ENCODE results near the gene MYO7A.

MYO7A gene

DNA sequence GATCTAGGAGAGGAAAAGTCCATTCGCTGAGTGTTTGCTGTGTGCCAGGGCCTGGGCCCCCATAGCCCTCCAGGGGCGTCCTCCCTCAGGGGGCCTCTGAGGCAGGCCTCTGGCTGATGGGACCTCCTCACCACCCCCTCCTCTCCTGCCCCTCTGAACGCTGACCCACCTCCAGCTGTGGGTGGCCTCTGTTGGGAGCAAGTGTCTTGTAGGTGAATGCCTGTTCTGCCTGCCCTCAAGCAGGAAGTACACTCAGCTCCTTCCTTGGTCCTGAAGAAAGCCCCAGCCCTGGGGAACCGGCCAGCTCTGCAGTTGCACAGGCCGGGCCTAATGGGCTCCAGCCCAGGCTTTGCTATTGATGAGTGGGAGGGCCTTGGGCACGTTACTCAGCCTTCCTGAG is 3.5 kb downstream of the MYO7A start:
- Histone ChIP-seq H4K20me1 (ENCODE audit: control insufficient read depth, insufficient read depth, low read depth, low read length) (no peaks in the 10 kb centered on the region), H3K9me2 (replicated peaks; ENCODE audit: control insufficient read depth, low read length) (no peaks in the 10 kb centered on the region), H3K79me2 (ENCODE audit: control insufficient read depth, low read length) (no peaks in the 10 kb centered on the region), H3K27ac (ENCODE audit: low read depth, low read length) (no peak overlapping the region), H3K4me1 (ENCODE audit: control insufficient read depth, low read length) (peaks cover 9% of the 10 kb centered on the region), H3K36me3 (ENCODE audit: control insufficient read depth, low read length) (no peaks in the 10 kb centered on the region), H3F3A (ENCODE audit: control insufficient read depth, insufficient read depth) (no peaks in the 10 kb centered on the region), H3K4me2 (ENCODE audit: low read length) (no peak overlapping the region), H3K4me3 (ENCODE audit: low read length) (no peak overlapping the region), H3K9me3 (ENCODE audit: control insufficient read depth, insufficient read depth, low read length) (no peaks in the 10 kb centered on the region), H3K27me3 (ENCODE audit: control insufficient read depth, low read length) (peaks cover 2% of the 10 kb centered on the region; the same call in 1 of the 2 replicates)
- TF ChIP-seq EZH2phosphoT487 (IDR thresholded peaks at IDR 0.05; ENCODE audit: borderline replicate concordance, low read length), result no peak
- TF ChIP-seq, protein P1, sequence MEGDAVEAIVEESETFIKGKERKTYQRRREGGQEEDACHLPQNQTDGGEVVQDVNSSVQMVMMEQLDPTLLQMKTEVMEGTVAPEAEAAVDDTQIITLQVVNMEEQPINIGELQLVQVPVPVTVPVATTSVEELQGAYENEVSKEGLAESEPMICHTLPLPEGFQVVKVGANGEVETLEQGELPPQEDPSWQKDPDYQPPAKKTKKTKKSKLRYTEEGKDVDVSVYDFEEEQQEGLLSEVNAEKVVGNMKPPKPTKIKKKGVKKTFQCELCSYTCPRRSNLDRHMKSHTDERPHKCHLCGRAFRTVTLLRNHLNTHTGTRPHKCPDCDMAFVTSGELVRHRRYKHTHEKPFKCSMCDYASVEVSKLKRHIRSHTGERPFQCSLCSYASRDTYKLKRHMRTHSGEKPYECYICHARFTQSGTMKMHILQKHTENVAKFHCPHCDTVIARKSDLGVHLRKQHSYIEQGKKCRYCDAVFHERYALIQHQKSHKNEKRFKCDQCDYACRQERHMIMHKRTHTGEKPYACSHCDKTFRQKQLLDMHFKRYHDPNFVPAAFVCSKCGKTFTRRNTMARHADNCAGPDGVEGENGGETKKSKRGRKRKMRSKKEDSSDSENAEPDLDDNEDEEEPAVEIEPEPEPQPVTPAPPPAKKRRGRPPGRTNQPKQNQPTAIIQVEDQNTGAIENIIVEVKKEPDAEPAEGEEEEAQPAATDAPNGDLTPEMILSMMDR (IDR thresholded peaks at IDR 0.05; ENCODE audit: low read depth, low read length, poor library complexity, severe bottlenecking), result no peak

DNA sequence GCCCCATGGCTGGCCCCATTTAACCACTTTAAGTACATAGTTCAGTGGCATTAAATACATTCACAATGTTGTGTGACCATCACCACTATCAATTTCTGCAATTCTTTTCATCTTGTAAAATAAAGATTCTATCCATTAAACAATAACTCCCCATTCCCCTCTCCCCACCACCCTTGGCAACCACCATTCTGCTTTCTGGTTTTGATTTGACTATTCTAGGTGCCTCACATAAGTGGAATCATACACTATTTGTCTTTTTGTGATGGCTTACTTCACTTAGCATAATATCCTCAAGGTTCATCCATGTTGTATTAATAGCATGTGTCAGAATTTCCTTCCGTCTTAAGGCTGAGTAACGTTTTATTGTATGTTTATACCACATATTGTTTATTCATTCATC is 7.0 kb downstream of the MYO7A start:
- peaks cover 2% of the 10 kb centered on the region; the same call in 1 of the 2 replicates for H3K27me3 ChIP-seq (ENCODE audit: control insufficient read depth, low read length)
- no peak overlapping the region for H3K4me2 ChIP-seq (ENCODE audit: low read length)
- no peaks in the 10 kb centered on the region for H3K9me2 ChIP-seq (replicated peaks; ENCODE audit: control insufficient read depth, low read length)
- no peaks in the 10 kb centered on the region for H4K20me1 ChIP-seq (ENCODE audit: control insufficient read depth, insufficient read depth, low read depth, low read length)
- no peak overlapping the region for H3K27ac ChIP-seq (ENCODE audit: low read depth, low read length)
- TF ChIP-seq, protein P1 (IDR thresholded peaks at IDR 0.05; ENCODE audit: low read depth, low read length, poor library complexity, severe bottlenecking), result no peak
- TF ChIP-seq EZH2phosphoT487 (IDR thresholded peaks at IDR 0.05; ENCODE audit: borderline replicate concordance, low read length), result no peak
- no peaks in the 10 kb centered on the region for H3F3A ChIP-seq (ENCODE audit: control insufficient read depth, insufficient read depth)
- no peaks in the 10 kb centered on the region for H3K9me3 ChIP-seq (ENCODE audit: control insufficient read depth, insufficient read depth, low read length)
- H3K36me3 ChIP-seq (ENCODE audit: control insufficient read depth, low read length), result no peaks in the 10 kb centered on the region
- H3K4me1 ChIP-seq (ENCODE audit: control insufficient read depth, low read length), result no peaks in the 10 kb centered on the region
- no peak overlapping the region for H3K4me3 ChIP-seq (ENCODE audit: low read length)
- no peaks in the 10 kb centered on the region for H3K79me2 ChIP-seq (ENCODE audit: control insufficient read depth, low read length)

DNA sequence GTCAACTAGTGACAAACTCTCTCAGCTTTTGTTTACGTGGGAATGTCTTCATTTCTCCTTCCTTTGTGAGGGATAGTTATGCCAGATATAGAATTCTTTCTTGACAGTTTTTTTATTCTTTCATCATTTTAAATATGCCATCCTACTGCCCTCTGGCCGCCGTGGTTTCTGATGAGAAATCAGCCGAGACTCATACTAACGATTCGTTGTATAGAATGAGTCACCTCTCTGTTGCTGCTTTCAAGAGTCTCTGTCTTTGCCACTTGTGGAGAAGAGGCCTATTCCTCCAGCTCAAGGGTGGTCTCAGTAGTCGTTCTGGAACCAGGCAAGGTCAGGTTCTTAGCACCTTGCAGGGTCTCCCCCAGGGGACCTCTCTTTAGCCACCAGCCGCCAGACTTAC is 8.0 kb downstream of the MYO7A start:
- H3K4me3 ChIP-seq (ENCODE audit: low read length), result no peak overlapping the region
- no peaks in the 10 kb centered on the region for H3K9me2 ChIP-seq (replicated peaks; ENCODE audit: control insufficient read depth, low read length)
- no peaks in the 10 kb centered on the region for H3K9me3 ChIP-seq (ENCODE audit: control insufficient read depth, insufficient read depth, low read length)
- no peaks in the 10 kb centered on the region for H3K4me1 ChIP-seq (ENCODE audit: control insufficient read depth, low read length)
- no peaks in the 10 kb centered on the region for H3F3A ChIP-seq (ENCODE audit: control insufficient read depth, insufficient read depth)
- peaks cover 2% of the 10 kb centered on the region; the same call in 1 of the 2 replicates for H3K27me3 ChIP-seq (ENCODE audit: control insufficient read depth, low read length)
- no peaks in the 10 kb centered on the region for H3K79me2 ChIP-seq (ENCODE audit: control insufficient read depth, low read length)
- H3K27ac ChIP-seq (ENCODE audit: low read depth, low read length), result no peak overlapping the region
- H3K36me3 ChIP-seq (ENCODE audit: control insufficient read depth, low read length), result no peaks in the 10 kb centered on the region
- H3K4me2 ChIP-seq (ENCODE audit: low read length), result no peak overlapping the region
- H4K20me1 ChIP-seq (ENCODE audit: control insufficient read depth, insufficient read depth, low read depth, low read length), result no peaks in the 10 kb centered on the region
- TF ChIP-seq, protein P1 (IDR thresholded peaks at IDR 0.05; ENCODE audit: low read depth, low read length, poor library complexity, severe bottlenecking), result no peak
- no peak for TF ChIP-seq EZH2phosphoT487 (IDR thresholded peaks at IDR 0.05; ENCODE audit: borderline replicate concordance, low read length)
